NB4 (cell line): ENCODE data around the gene ARSB.

Experiments used
- MAX ChIP-seq: IDR thresholded peaks from 2 replicates; pipeline ENCODE4 v1.6.1; 2011; ENCODE audit warnings: low read depth, low read length
- POLR2A ChIP-seq: IDR thresholded peaks from 2 replicates; pipeline ENCODE4 v1.6.1; 2011; ENCODE audit warnings: mild to moderate bottlenecking; ENCODE audit not compliant: insufficient read length; ENCODE audit errors: extremely low read depth
- TF ChIP-seq, protein P1 (sequence below): IDR thresholded peaks from one replicate; pipeline ENCODE4 v1.5.1; 2012; ENCODE audit warnings: low read depth, low read length

DNA sequence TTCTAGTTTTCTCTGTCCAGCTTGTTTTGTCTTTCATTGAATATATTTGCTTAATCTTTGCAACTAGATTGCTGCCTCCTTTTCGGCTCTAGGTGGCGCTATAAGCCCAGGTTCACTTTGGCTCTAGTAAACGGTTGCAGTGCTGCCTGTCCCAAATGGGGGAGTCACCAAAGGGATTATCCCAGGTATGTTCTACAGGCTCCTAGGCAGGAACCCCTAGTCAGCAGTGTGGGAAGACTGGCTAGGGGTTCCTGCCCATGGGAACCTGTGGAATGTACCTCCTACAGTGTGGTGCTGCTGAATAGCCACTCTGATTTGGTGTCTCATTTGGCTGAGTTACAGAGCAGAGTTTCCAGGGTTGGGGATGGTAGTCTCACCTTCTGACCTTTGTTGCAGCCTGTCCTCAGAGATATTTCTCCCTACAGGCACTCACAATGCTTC, 85.2 kb downstream of the ARSB start:
- TF ChIP-seq, protein P1, sequence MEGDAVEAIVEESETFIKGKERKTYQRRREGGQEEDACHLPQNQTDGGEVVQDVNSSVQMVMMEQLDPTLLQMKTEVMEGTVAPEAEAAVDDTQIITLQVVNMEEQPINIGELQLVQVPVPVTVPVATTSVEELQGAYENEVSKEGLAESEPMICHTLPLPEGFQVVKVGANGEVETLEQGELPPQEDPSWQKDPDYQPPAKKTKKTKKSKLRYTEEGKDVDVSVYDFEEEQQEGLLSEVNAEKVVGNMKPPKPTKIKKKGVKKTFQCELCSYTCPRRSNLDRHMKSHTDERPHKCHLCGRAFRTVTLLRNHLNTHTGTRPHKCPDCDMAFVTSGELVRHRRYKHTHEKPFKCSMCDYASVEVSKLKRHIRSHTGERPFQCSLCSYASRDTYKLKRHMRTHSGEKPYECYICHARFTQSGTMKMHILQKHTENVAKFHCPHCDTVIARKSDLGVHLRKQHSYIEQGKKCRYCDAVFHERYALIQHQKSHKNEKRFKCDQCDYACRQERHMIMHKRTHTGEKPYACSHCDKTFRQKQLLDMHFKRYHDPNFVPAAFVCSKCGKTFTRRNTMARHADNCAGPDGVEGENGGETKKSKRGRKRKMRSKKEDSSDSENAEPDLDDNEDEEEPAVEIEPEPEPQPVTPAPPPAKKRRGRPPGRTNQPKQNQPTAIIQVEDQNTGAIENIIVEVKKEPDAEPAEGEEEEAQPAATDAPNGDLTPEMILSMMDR: peak; percentile 81
- no peak for TF ChIP-seq MAX
- TF ChIP-seq POLR2A: no peak
